Amniotic epithelial cell (primary cell): ENCODE data around the gene TES.
"Not testable (repeated sequence)": the region's sequence is repeated elsewhere in the genome, so short reads cannot be mapped to it uniquely, and the experiment has no call there.

Source experiments
- DNase-seq: peaks from one replicate; pipeline ENCODE4 v3.0.0-alpha.2; 2010; ENCODE audit warnings: low read depth

The TES gene

GRCh38 chr7:116223588-116223987 is 13.2 kb downstream of the TES start:
- no peak for DNase-seq

- no peak for DNase-seq
Measured at GRCh38 chr7:116224492-116225098, 14.3 kb downstream of the TES start.

- no peak for DNase-seq
Measured at GRCh38 chr7:116225860-116226259, 15.5 kb downstream of the TES start.

- DNase-seq = peak; percentile 24
Measured at GRCh38 chr7:116226664-116227063, 16.3 kb downstream of the TES start.

GRCh38 chr7:116227678-116228239 is 17.4 kb downstream of the TES start:
- DNase-seq = peak; percentile 85

GRCh38 chr7:116228241-116228640 is 17.9 kb downstream of the TES start:
- no peak for DNase-seq

- no peak for DNase-seq
Measured at GRCh38 chr7:116229366-116229765, 19.0 kb downstream of the TES start.

- DNase-seq = no peak
Measured at GRCh38 chr7:116230191-116231005, 20.1 kb downstream of the TES start.

GRCh38 chr7:116231543-116231942 is 21.2 kb downstream of the TES start:
- DNase-seq = no peak

GRCh38 chr7:116231949-116232348 is 21.6 kb downstream of the TES start:
- DNase-seq = peak; percentile 65

GRCh38 chr7:116232350-116232749 is 22.0 kb downstream of the TES start:
- DNase-seq = no peak

- no peak for DNase-seq
Measured at GRCh38 chr7:116232920-116233319, 22.6 kb downstream of the TES start.

GRCh38 chr7:116234517-116235200 is 24.3 kb downstream of the TES start:
- no peak for DNase-seq

- DNase-seq = no peak
Measured at GRCh38 chr7:116235380-116235779, 25.0 kb downstream of the TES start.

- DNase-seq = peak; percentile 57
Measured at GRCh38 chr7:116236020-116236630, 25.8 kb downstream of the TES start.

GRCh38 chr7:116239020-116239419 is 28.7 kb downstream of the TES start:
- DNase-seq = no peak

- DNase-seq = no peak
Measured at GRCh38 chr7:116239434-116239833, 29.1 kb downstream of the TES start.

GRCh38 chr7:116240024-116240668 is 29.8 kb downstream of the TES start:
- DNase-seq = no peak

GRCh38 chr7:116241291-116241690 is 31.0 kb downstream of the TES start:
- no peak for DNase-seq

GRCh38 chr7:116242178-116242577 is 31.8 kb downstream of the TES start:
- DNase-seq = no peak

GRCh38 chr7:116242759-116243158 is 32.4 kb downstream of the TES start:
- DNase-seq = no peak

- DNase-seq = not testable (repeated sequence)
Measured at GRCh38 chr7:116244803-116245202, 34.5 kb downstream of the TES start.
